HG03565 (cell line): ENCODE measurements around the gene THAP3.
"Not testable (repeated sequence)": the region's sequence is repeated elsewhere in the genome, so short reads cannot be mapped to it uniquely, and the experiment has no call there.

Experiments
- ATAC-seq: cut with Tn5 transposase; IDR thresholded peaks from one replicate; pipeline ENCODE4 v1.9.1; 2021; ENCODE audit warnings: mild to moderate bottlenecking, moderate library complexity; ENCODE audit not compliant: unreplicated experiment

THAP3 gene

GRCh38 chr1:6632588-6633514 is 8.2 kb downstream of the THAP3 start:
- ATAC-seq = no peak

GRCh38 chr1:6634371-6635052 is 9.8 kb downstream of the THAP3 start:
- ATAC-seq = no peak

- ATAC-seq = no peak
Measured at GRCh38 chr1:6635161-6635909, 10.7 kb downstream of the THAP3 start.

- no peak for ATAC-seq
Measured at GRCh38 chr1:6635910-6636760, 11.5 kb downstream of the THAP3 start.

GRCh38 chr1:6636778-6637177 is 12.1 kb downstream of the THAP3 start:
- ATAC-seq = not testable (repeated sequence)

GRCh38 chr1:6637770-6638169 is 13.1 kb downstream of the THAP3 start:
- no peak for ATAC-seq

GRCh38 chr1:6638226-6638625 is 13.6 kb downstream of the THAP3 start:
- ATAC-seq = no peak

GRCh38 chr1:6640867-6641266 is 16.2 kb downstream of the THAP3 start:
- ATAC-seq = not testable (repeated sequence)

GRCh38 chr1:6645018-6645417 is 20.4 kb downstream of the THAP3 start:
- no peak for ATAC-seq

- ATAC-seq = no peak
Measured at GRCh38 chr1:6646499-6647148, 22.0 kb downstream of the THAP3 start.

GRCh38 chr1:6648556-6648955 is 23.9 kb downstream of the THAP3 start:
- ATAC-seq = no peak

- ATAC-seq = no peak
Measured at GRCh38 chr1:6651909-6652308, 27.2 kb downstream of the THAP3 start.

- ATAC-seq = no peak
Measured at GRCh38 chr1:6652986-6653385, 28.3 kb downstream of the THAP3 start.

GRCh38 chr1:6653436-6654290 is 29.0 kb downstream of the THAP3 start:
- no peak for ATAC-seq

- ATAC-seq = no peak
Measured at GRCh38 chr1:6657138-6657537, 32.5 kb downstream of the THAP3 start.

- no peak for ATAC-seq
Measured at GRCh38 chr1:6658359-6659060, 33.8 kb downstream of the THAP3 start.

- no peak for ATAC-seq
Measured at GRCh38 chr1:6660415-6661049, 35.9 kb downstream of the THAP3 start.

GRCh38 chr1:6662468-6662867 is 37.8 kb downstream of the THAP3 start:
- not testable (repeated sequence) for ATAC-seq
